ENCODE data around the gene DGKB.

Gene DGKB

GRCh38 chr7:14740606-14741005, 161.9 kb downstream of the DGKB start:
- DNase-seq = no peak
- 85% methylated on average over 2 of the region's 4 CpGs for WGBS

GRCh38 chr7:14739841-14740185, 162.7 kb downstream of the DGKB start:
- Histone ChIP-seq H2BK5ac (ENCODE audit: low read depth, low read length, poor library complexity, severe bottlenecking) (no peak overlapping the region), H3K4ac (ENCODE audit: low read depth in 1 of 2, low read length in 2 of 2) (no peak overlapping the region), H2BK15ac (ENCODE audit: low read depth, poor library complexity, severe bottlenecking) (no peak overlapping the region), H3K9me3 (ENCODE audit: control insufficient read depth, low read length) (peaks cover 42% of the 10 kb centered on the region), H3K9ac (ENCODE audit: low read length) (no peak overlapping the region), H3K4me1 (ENCODE audit: control insufficient read depth, insufficient read depth, low read depth, low read length) (no peaks in the 10 kb centered on the region), H2BK12ac (ENCODE audit: low read length in 2 of 2) (no peak overlapping the region), H2BK120ac (ENCODE audit: low read depth, low read length) (no peak overlapping the region), H4K91ac (ENCODE audit: low read length) (no peak overlapping the region), H4K8ac (ENCODE audit: low read length) (no peak overlapping the region), H3K18ac (ENCODE audit: low read depth in 1 of 2, low read length in 2 of 2) (no peak overlapping the region), H3K27ac (ENCODE audit: low read length, poor library complexity, severe bottlenecking) (no peak overlapping the region), H3K23ac (ENCODE audit: low read length in 2 of 2) (no peak overlapping the region), H3K4me3 (ENCODE audit: insufficient read depth in 1 of 2, low read depth in 1 of 2, low read length in 2 of 2) (no peak overlapping the region), H3K14ac (ENCODE audit: low read length in 2 of 2) (no peak overlapping the region), H3K79me1 (replicated peaks; ENCODE audit: low read length, poor library complexity, severe bottlenecking) (no peaks in the 10 kb centered on the region), H3K4me2 (ENCODE audit: low read length, poor library complexity, severe bottlenecking) (no peak overlapping the region), H3K36me3 (ENCODE audit: control insufficient read depth in 1 of 2, insufficient read depth in 2 of 2, low read depth in 1 of 2, low read length in 2 of 2) (no peaks in the 10 kb centered on the region), H2AFZ (ENCODE audit: low read depth, low read length) (no peak overlapping the region), H2AK5ac (ENCODE audit: low read length, severe bottlenecking) (no peak overlapping the region), H3K27me3 (ENCODE audit: control insufficient read depth in 1 of 2, insufficient read depth in 1 of 2, low read length in 2 of 2) (no peaks in the 10 kb centered on the region)
- DNase-seq = no peak
- 93% methylated on average over 12 of the region's 12 CpGs for WGBS

More at GRCh38 chr7:14740606-14741005, 161.9 kb downstream of the DGKB start:
- Histone ChIP-seq H2BK12ac (ENCODE audit: low read length in 2 of 2) (no peak overlapping the region), H3K27me3 (ENCODE audit: control insufficient read depth in 1 of 2, insufficient read depth in 1 of 2, low read length in 2 of 2) (no peaks in the 10 kb centered on the region), H3K4ac (ENCODE audit: low read depth in 1 of 2, low read length in 2 of 2) (no peak overlapping the region), H3K18ac (ENCODE audit: low read depth in 1 of 2, low read length in 2 of 2) (no peak overlapping the region), H2BK120ac (ENCODE audit: low read depth, low read length) (no peak overlapping the region), H4K91ac (ENCODE audit: low read length) (no peak overlapping the region), H2AK5ac (ENCODE audit: low read length, severe bottlenecking) (no peak overlapping the region), H3K79me1 (replicated peaks; ENCODE audit: low read length, poor library complexity, severe bottlenecking) (no peaks in the 10 kb centered on the region), H3K36me3 (ENCODE audit: control insufficient read depth in 1 of 2, insufficient read depth in 2 of 2, low read depth in 1 of 2, low read length in 2 of 2) (no peaks in the 10 kb centered on the region), H3K4me1 (ENCODE audit: control insufficient read depth, insufficient read depth, low read depth, low read length) (no peaks in the 10 kb centered on the region), H3K14ac (ENCODE audit: low read length in 2 of 2) (no peak overlapping the region), H4K8ac (ENCODE audit: low read length) (no peak overlapping the region), H3K27ac (ENCODE audit: low read length, poor library complexity, severe bottlenecking) (no peak overlapping the region), H2BK15ac (ENCODE audit: low read depth, poor library complexity, severe bottlenecking) (no peak overlapping the region), H3K23ac (ENCODE audit: low read length in 2 of 2) (no peak overlapping the region), H3K4me3 (ENCODE audit: insufficient read depth in 1 of 2, low read depth in 1 of 2, low read length in 2 of 2) (no peak overlapping the region), H3K9ac (ENCODE audit: low read length) (no peak overlapping the region), H3K4me2 (ENCODE audit: low read length, poor library complexity, severe bottlenecking) (no peak overlapping the region), H2AFZ (ENCODE audit: low read depth, low read length) (no peak overlapping the region), H2BK5ac (ENCODE audit: low read depth, low read length, poor library complexity, severe bottlenecking) (no peak overlapping the region), H3K9me3 (ENCODE audit: control insufficient read depth, low read length) (peaks cover 46% of the 10 kb centered on the region)

- H2BK12ac ChIP-seq (ENCODE audit: low read length in 2 of 2) = no peak overlapping the region
- H4K91ac ChIP-seq (ENCODE audit: low read length) = no peak overlapping the region
- H3K23ac ChIP-seq (ENCODE audit: low read length in 2 of 2) = no peak overlapping the region
- H3K4me1 ChIP-seq (ENCODE audit: control insufficient read depth, insufficient read depth, low read depth, low read length) = no peaks in the 10 kb centered on the region
- no peak overlapping the region for H3K4me3 ChIP-seq (ENCODE audit: insufficient read depth in 1 of 2, low read depth in 1 of 2, low read length in 2 of 2)
- no peak overlapping the region for H2BK15ac ChIP-seq (ENCODE audit: low read depth, poor library complexity, severe bottlenecking)
- no peak overlapping the region for H3K27ac ChIP-seq (ENCODE audit: low read length, poor library complexity, severe bottlenecking)
- no peak overlapping the region for H3K4me2 ChIP-seq (ENCODE audit: low read length, poor library complexity, severe bottlenecking)
- H3K18ac ChIP-seq (ENCODE audit: low read depth in 1 of 2, low read length in 2 of 2) = no peak overlapping the region
- DNase-seq = no peak
- H3K36me3 ChIP-seq (ENCODE audit: control insufficient read depth in 1 of 2, insufficient read depth in 2 of 2, low read depth in 1 of 2, low read length in 2 of 2) = no peaks in the 10 kb centered on the region
- H2BK5ac ChIP-seq (ENCODE audit: low read depth, low read length, poor library complexity, severe bottlenecking) = no peak overlapping the region
- no peaks in the 10 kb centered on the region for H3K27me3 ChIP-seq (ENCODE audit: control insufficient read depth in 1 of 2, insufficient read depth in 1 of 2, low read length in 2 of 2)
- no peak overlapping the region for H2AFZ ChIP-seq (ENCODE audit: low read depth, low read length)
- H3K9ac ChIP-seq (ENCODE audit: low read length) = no peak overlapping the region
- H3K9me3 ChIP-seq (ENCODE audit: control insufficient read depth, low read length) = peaks cover 38% of the 10 kb centered on the region
- H4K8ac ChIP-seq (ENCODE audit: low read length) = no peak overlapping the region
- no peak overlapping the region for H3K4ac ChIP-seq (ENCODE audit: low read depth in 1 of 2, low read length in 2 of 2)
- H2BK120ac ChIP-seq (ENCODE audit: low read depth, low read length) = no peak overlapping the region
- no peak overlapping the region for H3K14ac ChIP-seq (ENCODE audit: low read length in 2 of 2)
- WGBS = 86% methylated on average over 9 of the region's 9 CpGs
- no peak overlapping the region for H2AK5ac ChIP-seq (ENCODE audit: low read length, severe bottlenecking)
- H3K79me1 ChIP-seq (replicated peaks; ENCODE audit: low read length, poor library complexity, severe bottlenecking) = no peaks in the 10 kb centered on the region
Measured at GRCh38 chr7:14739168-14739840, 163.2 kb downstream of the DGKB start.

- no peak overlapping the region for H2BK12ac ChIP-seq (ENCODE audit: low read length in 2 of 2)
- peaks cover 26% of the 10 kb centered on the region for H3K9me3 ChIP-seq (ENCODE audit: control insufficient read depth, low read length)
- H3K79me1 ChIP-seq (replicated peaks; ENCODE audit: low read length, poor library complexity, severe bottlenecking) = no peaks in the 10 kb centered on the region
- no peaks in the 10 kb centered on the region for H3K4me1 ChIP-seq (ENCODE audit: control insufficient read depth, insufficient read depth, low read depth, low read length)
- H2AK5ac ChIP-seq (ENCODE audit: low read length, severe bottlenecking) = no peak overlapping the region
- H3K4me2 ChIP-seq (ENCODE audit: low read length, poor library complexity, severe bottlenecking) = no peak overlapping the region
- H2BK5ac ChIP-seq (ENCODE audit: low read depth, low read length, poor library complexity, severe bottlenecking) = no peak overlapping the region
- H3K18ac ChIP-seq (ENCODE audit: low read depth in 1 of 2, low read length in 2 of 2) = no peak overlapping the region
- H2BK15ac ChIP-seq (ENCODE audit: low read depth, poor library complexity, severe bottlenecking) = no peak overlapping the region
- no peak overlapping the region for H2BK120ac ChIP-seq (ENCODE audit: low read depth, low read length)
- H3K23ac ChIP-seq (ENCODE audit: low read length in 2 of 2) = no peak overlapping the region
- no peak overlapping the region for H3K4ac ChIP-seq (ENCODE audit: low read depth in 1 of 2, low read length in 2 of 2)
- H3K36me3 ChIP-seq (ENCODE audit: control insufficient read depth in 1 of 2, insufficient read depth in 2 of 2, low read depth in 1 of 2, low read length in 2 of 2) = no peaks in the 10 kb centered on the region
- 0% methylated on average over 1 of the region's 1 CpG for WGBS
- no peak overlapping the region for H3K27ac ChIP-seq (ENCODE audit: low read length, poor library complexity, severe bottlenecking)
- H3K14ac ChIP-seq (ENCODE audit: low read length in 2 of 2) = no peak overlapping the region
- no peaks in the 10 kb centered on the region for H3K27me3 ChIP-seq (ENCODE audit: control insufficient read depth in 1 of 2, insufficient read depth in 1 of 2, low read length in 2 of 2)
- H3K9ac ChIP-seq (ENCODE audit: low read length) = no peak overlapping the region
- no peak for DNase-seq
- H3K4me3 ChIP-seq (ENCODE audit: insufficient read depth in 1 of 2, low read depth in 1 of 2, low read length in 2 of 2) = no peak overlapping the region
- H4K91ac ChIP-seq (ENCODE audit: low read length) = no peak overlapping the region
- H2AFZ ChIP-seq (ENCODE audit: low read depth, low read length) = no peak overlapping the region
- H4K8ac ChIP-seq (ENCODE audit: low read length) = no peak overlapping the region
Measured at GRCh38 chr7:14738086-14738485, 164.5 kb downstream of the DGKB start.
